HEK293 (cell line): ENCODE measurements around the gene GPRASP3.

Experiments used
- CTCF ChIA-PET: fragments of 350-600 bp; formaldehyde crosslinking; extraction: SDS; loops from one replicate; lab custom pipeline; 2021; ENCODE audit warnings: antibody characterized with exemption; lab: Yijun Ruan, JAX
- POLR2A ChIA-PET: fragments of 300-600 bp; formaldehyde crosslinking; extraction: SDS; loops from one replicate; lab custom pipeline; 2020; ENCODE audit warnings: antibody characterized with exemption, inconsistent platforms; lab: Yijun Ruan, JAX
- H3K27ac ChIP-seq: fragments of 200-500 bp; sonication (Bioruptor generic); 2 replicates; pipeline ENCODE4 v1.5.1; 2014; ENCODE audit warnings: low read depth, low read length, control low read depth, inconsistent platforms; ENCODE audit errors: extremely low read depth
- H3K36me3 ChIP-seq, 2 experiments: fragments of 200-500 bp in 1 of 2; sonication (Bioruptor generic) in 1 of 2; 1 replicate in 1 of 2; 2 replicates in 1 of 2; pipeline ENCODE4 v1.5.1; 2014 to 2017; ENCODE audit warnings: inconsistent platforms in 2 of 2, low read length in 2 of 2; ENCODE audit not compliant: control insufficient read depth in 2 of 2, insufficient read depth in 1 of 2
- H3K4me1 ChIP-seq: fragments of 200-500 bp; sonication (Bioruptor generic); 2 replicates; pipeline ENCODE4 v1.5.1; 2014; ENCODE audit warnings: mild to moderate bottlenecking, low read length, inconsistent platforms; ENCODE audit not compliant: control insufficient read depth, insufficient read depth
- H3K4me3 ChIP-seq: 2 replicates; pipeline ENCODE4 v1.5.1; 2011; ENCODE audit warnings: low read depth, mild to moderate bottlenecking, control low read depth, low read length, moderate library complexity
- H3K9me3 ChIP-seq: fragments of 200-500 bp; sonication (Bioruptor generic); 2 replicates; pipeline ENCODE4 v1.5.1; 2014; ENCODE audit warnings: low read depth, low read length, inconsistent platforms; ENCODE audit not compliant: control insufficient read depth, insufficient read depth
- EGR2 ChIP-seq: fragments of 450-650 bp; formaldehyde crosslinking; IDR thresholded peaks from 2 replicates; pipeline ENCODE4 v1.5.1; 2016; ENCODE audit warnings: low read depth, missing biosample characterization, missing genetic modification characterization
- ELK4 ChIP-seq: IDR thresholded peaks from 2 replicates; pipeline ENCODE4 v1.6.1; 2011; ENCODE audit warnings: mild to moderate bottlenecking, low read depth, low read length, borderline replicate concordance
- GLIS1 ChIP-seq: fragments of 450-650 bp; formaldehyde crosslinking; IDR thresholded peaks from 2 replicates; pipeline ENCODE4 v1.5.1; 2016; ENCODE audit warnings: missing biosample characterization, missing genetic modification characterization
- GLIS2 ChIP-seq: fragments of 450-650 bp; formaldehyde crosslinking; IDR thresholded peaks from 2 replicates; pipeline ENCODE4 v1.5.1; 2016; ENCODE audit warnings: missing biosample characterization, missing genetic modification characterization
- INSM2 ChIP-seq: fragments of 450-650 bp; formaldehyde crosslinking; IDR thresholded peaks from 2 replicates; pipeline ENCODE4 v1.5.1; 2016; ENCODE audit warnings: missing biosample characterization, missing genetic modification characterization
- OSR2 ChIP-seq: fragments of 450-650 bp; formaldehyde crosslinking; IDR thresholded peaks from 2 replicates; pipeline ENCODE4 v1.5.1; 2016; ENCODE audit warnings: missing biosample characterization, missing genetic modification characterization
- PRDM6 ChIP-seq: fragments of 450-650 bp; formaldehyde crosslinking; IDR thresholded peaks from 2 replicates; pipeline ENCODE4 v1.5.1; 2017; ENCODE audit warnings: missing biosample characterization, missing genetic modification characterization
- SP7 ChIP-seq: fragments of 450-650 bp; formaldehyde crosslinking; IDR thresholded peaks from 2 replicates; pipeline ENCODE4 v1.5.1; 2016; ENCODE audit warnings: missing biosample characterization, missing genetic modification characterization
- TRIM28 ChIP-seq: IDR thresholded peaks from 2 replicates; pipeline ENCODE4 v1.6.1; 2011; ENCODE audit warnings: low read length, control low read depth, borderline replicate concordance
- ZIC2 ChIP-seq: fragments of 450-650 bp; formaldehyde crosslinking; IDR thresholded peaks from 2 replicates; pipeline ENCODE4 v1.5.1; 2016; ENCODE audit warnings: missing biosample characterization, missing genetic modification characterization
- ZNF146 ChIP-seq: fragments of 450-650 bp; formaldehyde crosslinking; IDR thresholded peaks from 2 replicates; pipeline ENCODE4 v1.5.1; 2016; ENCODE audit warnings: missing biosample characterization, missing genetic modification characterization
- ZNF211 ChIP-seq: fragments of 450-650 bp; formaldehyde crosslinking; IDR thresholded peaks from 2 replicates; pipeline ENCODE4 v1.5.1; 2016; ENCODE audit warnings: low read depth, missing biosample characterization, missing genetic modification characterization
- ZNF221 ChIP-seq: fragments of 450-650 bp; formaldehyde crosslinking; IDR thresholded peaks from 2 replicates; pipeline ENCODE4 v1.5.1; 2017; ENCODE audit warnings: missing biosample characterization, missing genetic modification characterization, borderline replicate concordance
- ZNF274 ChIP-seq, 2 experiments: fragments of 200-500 bp in 1 of 2; fragments of 450-650 bp in 1 of 2; sonication (Bioruptor generic) in 1 of 2; formaldehyde crosslinking in 1 of 2; IDR thresholded peaks; 2 replicates each; pipeline versions ENCODE4 v1.5.1 to v1.6.1; 2014 to 2016; ENCODE audit warnings: borderline replicate concordance in 1 of 2, inconsistent platforms in 1 of 2, low read length in 1 of 2, missing biosample characterization in 1 of 2, missing genetic modification characterization in 1 of 2
- ZNF280C ChIP-seq: fragments of 450-650 bp; formaldehyde crosslinking; IDR thresholded peaks from 2 replicates; pipeline ENCODE4 v1.5.1; 2016; ENCODE audit warnings: missing biosample characterization, missing genetic modification characterization
- ZNF37A ChIP-seq: fragments of 450-650 bp; IDR thresholded peaks from 2 replicates; pipeline ENCODE4 v1.5.1; 2018; ENCODE audit warnings: missing biosample characterization, missing genetic modification characterization
- ZNF596 ChIP-seq: fragments of 450-650 bp; IDR thresholded peaks from 2 replicates; pipeline ENCODE4 v1.5.0; 2018; ENCODE audit warnings: missing biosample characterization, mild to moderate bottlenecking, missing genetic modification characterization, moderate library complexity
- ZNF639 ChIP-seq: fragments of 450-650 bp; formaldehyde crosslinking; IDR thresholded peaks from 2 replicates; pipeline ENCODE4 v1.5.1; 2016; ENCODE audit warnings: missing biosample characterization, missing genetic modification characterization
- ZNF776 ChIP-seq: fragments of 450-650 bp; formaldehyde crosslinking; IDR thresholded peaks from 2 replicates; pipeline ENCODE4 v1.5.0; 2017; ENCODE audit warnings: missing biosample characterization, missing genetic modification characterization, borderline replicate concordance
- ZNF837 ChIP-seq: fragments of 450-650 bp; formaldehyde crosslinking; IDR thresholded peaks from 2 replicates; pipeline ENCODE4 v1.5.1; 2016; ENCODE audit warnings: missing biosample characterization, missing genetic modification characterization
- ZNF843 ChIP-seq: fragments of 450-650 bp; formaldehyde crosslinking; IDR thresholded peaks from 2 replicates; pipeline ENCODE4 v1.5.1; 2016; ENCODE audit warnings: missing biosample characterization, missing genetic modification characterization
- ZSCAN5A ChIP-seq: fragments of 450-650 bp; formaldehyde crosslinking; IDR thresholded peaks from 2 replicates; pipeline ENCODE4 v1.5.1; 2016; ENCODE audit warnings: missing biosample characterization, missing genetic modification characterization
- ZXDB ChIP-seq: fragments of 450-650 bp; formaldehyde crosslinking; IDR thresholded peaks from 2 replicates; pipeline ENCODE4 v1.5.1; 2016; ENCODE audit warnings: missing biosample characterization, missing genetic modification characterization

The GPRASP3 gene

GRCh38 chrX:102728646-102729045, 8.1 kb downstream of the GPRASP3 start:
- ChIA-PET CTCF (interaction anchor here (0.6 kb wide), 1 partner anchor 872 kb away, joined by 4 read pairs; no protein-coding TSS in a partner anchor), POLR2A (no interaction called here)
- Histone ChIP-seq H3K36me3 (peaks cover 0 to 16% of the 10 kb centered on the region in 2 experiments; a peak in 2 of 3 replicates), H3K4me3 (no peak overlapping the region), H3K9me3 (no peaks in the 10 kb centered on the region), H3K27ac (no peak overlapping the region), H3K4me1 (no peaks in the 10 kb centered on the region)
- no peak for TF ChIP-seq GLIS1
- TF ChIP-seq INSM2: no peak
- no peak for TF ChIP-seq ZNF843
- TF ChIP-seq ELK4: no peak
- no peak for TF ChIP-seq ZNF776
- no peak for TF ChIP-seq PRDM6 (tag by site-specific recombination)
- TF ChIP-seq, all 188 proteins: peak for 0

- TF ChIP-seq ZIC2 (tag by site-specific recombination) (0 out of 2 replicates have a peak, but pooled peaks have one; percentile 20), ZXDB (no peak), GLIS1 (0 out of 2 replicates have a peak, but pooled peaks have one; percentile 35), TRIM28 (peak; percentile 49; the same call in 1 of the 2 replicates), ZNF274 (IDR thresholded peaks at IDR 0.05; ENCODE audit: low read length) (no peak), ZNF274 (tag by site-specific recombination; IDR thresholded peaks at IDR 0.05; ENCODE audit: borderline replicate concordance) (no peak), OSR2 (tag by site-specific recombination) (peak; percentile 25; the same call in 1 of the 2 replicates)
- H3K36me3 ChIP-seq: no peaks in the 10 kb centered on the region
- H3K4me3 ChIP-seq: no peak overlapping the region
- POLR2A ChIA-PET: no interaction called here
- H3K27ac ChIP-seq: peak overlapping the region; percentile 19
- H3K9me3 ChIP-seq: no peaks in the 10 kb centered on the region
- peaks cover 8% of the 10 kb centered on the region; the same call in 1 of the 2 replicates for H3K4me1 ChIP-seq
- CTCF ChIA-PET: no interaction called here
Measured at GRCh38 chrX:102739657-102740056, 19.1 kb downstream of the GPRASP3 start.

- CTCF ChIA-PET: interaction anchor here (0.6 kb wide), 1 partner anchor 490 kb away, joined by 3 read pairs; no protein-coding TSS in a partner anchor
- no peak for TF ChIP-seq ZSCAN5A (tag by site-specific recombination)
- TF ChIP-seq ZNF221 (tag by site-specific recombination): no peak
- TF ChIP-seq ZNF211 (tag by site-specific recombination): no peak
- TF ChIP-seq GLIS2 (tag by site-specific recombination): no peak
- TF ChIP-seq OSR2 (tag by site-specific recombination): no peak
- no peak for TF ChIP-seq ZNF146
- no peak for TF ChIP-seq ZNF596 (tag by site-specific recombination)
- TF ChIP-seq ZNF639 (tag by site-specific recombination): no peak
- TF ChIP-seq EGR2 (tag by site-specific recombination): no peak
- TF ChIP-seq SP7 (tag by site-specific recombination): no peak
- no peak for TF ChIP-seq ZNF37A
- no peak for TF ChIP-seq ZNF837
- TF ChIP-seq ZNF280C: no peak
Measured at GRCh38 chrX:102744307-102744706, 23.8 kb downstream of the GPRASP3 start.

More at GRCh38 chrX:102744307-102744706, 23.8 kb downstream of the GPRASP3 start:
- no peak overlapping the region for H3K27ac ChIP-seq
- H3K9me3 ChIP-seq: no peaks in the 10 kb centered on the region
- peaks cover 0 to 7% of the 10 kb centered on the region in 2 experiments; a peak in 1 of 3 replicates for H3K36me3 ChIP-seq
- POLR2A ChIA-PET: no interaction called here
- H3K4me1 ChIP-seq: peaks cover 6% of the 10 kb centered on the region; the same call in 1 of the 2 replicates
- no peak overlapping the region for H3K4me3 ChIP-seq
